ENCODE measurements around the gene NELFB. TPM values are rescaled to one million over a fixed set of nuclear protein-coding genes. Genes with fewer than 3 reads are reported as not detected.

The NELFB gene
- polyA plus RNA-seq, 3 donors, result 17.3 to 44.2 (median 18.8) TPM

DNA sequence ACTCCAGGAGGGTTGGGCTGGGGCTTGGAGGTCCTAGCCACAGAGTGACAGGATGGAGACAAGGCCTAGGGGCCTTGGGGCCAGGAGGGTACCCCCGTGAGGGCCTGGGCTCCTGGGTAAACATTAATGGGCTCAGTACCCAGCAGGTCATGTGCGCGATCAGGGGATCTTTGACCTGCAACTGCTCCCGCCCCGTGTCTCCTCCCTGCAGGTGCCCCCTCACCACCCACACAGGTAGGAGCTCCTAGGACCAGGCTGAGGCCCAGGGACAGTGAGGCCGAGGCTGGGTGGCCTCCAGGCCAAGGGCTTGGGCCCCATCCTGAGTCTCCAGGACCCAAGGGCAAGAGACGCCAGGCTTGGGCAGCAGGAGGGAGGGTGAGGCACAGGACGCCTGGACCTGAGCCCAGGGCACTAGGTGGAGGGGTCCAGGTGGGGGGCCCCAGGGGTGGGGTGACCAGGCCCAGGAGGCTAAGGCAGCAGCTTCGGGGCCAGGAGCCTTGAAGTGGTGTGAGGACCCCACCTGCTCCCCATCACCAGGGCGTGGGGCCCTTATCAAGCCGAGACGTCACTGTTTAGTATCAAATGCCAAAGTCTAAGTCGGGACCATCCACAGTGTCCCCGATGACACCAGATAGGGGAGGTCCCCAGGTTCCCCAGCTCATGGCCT, 24.3 kb upstream of the NELFB start, which contains the start of gene SLC34A3:
Gene SLC34A3, plus strand, starts transcription at position 197 of the 667 bp plus-strand sequence. CDS start 802 bp downstream, outside the sequence.
- no peak for DNase-seq
- Histone ChIP-seq H4K20me1 (ENCODE audit: insufficient read depth, low read length) (no peaks in the 10 kb centered on the region), H3K79me2 (ENCODE audit: insufficient read depth, low read length) (no peaks in the 10 kb centered on the region), H3K4me1 (ENCODE audit: control insufficient read depth in 1 of 2, insufficient read depth in 2 of 2, low read length in 2 of 2) (no peaks in the 10 kb centered on the region), H3K9ac (ENCODE audit: insufficient read depth, low read length, poor library complexity, severe bottlenecking) (no peak within 1 kb of the TSS), H3K4me2 (replicated peaks; ENCODE audit: extremely low read depth, low read length, poor library complexity, severe bottlenecking) (no peak within 1 kb of the TSS), H3K36me3 (replicated peaks in 1 of 2; ENCODE audit: control insufficient read depth in 1 of 2, insufficient read depth in 2 of 2, low read length in 2 of 2) (no peaks in the 10 kb centered on the region), H3K27ac (ENCODE audit: low read depth in 1 of 2, low read length in 2 of 2) (no peak within 1 kb of the TSS), H3K27me3 (ENCODE audit: control insufficient read depth in 2 of 2, insufficient read depth in 2 of 2, low read length in 2 of 2) (peaks cover 0 to 9% of the 10 kb centered on the region in 2 donors), H3K9me3 (replicated peaks in 1 of 2; ENCODE audit: control insufficient read depth in 1 of 2, insufficient read depth in 1 of 2, low read length in 2 of 2) (no peaks in the 10 kb centered on the region), H3K4me3 (replicated peaks in 1 of 3; ENCODE audit: low read depth in 2 of 3, low read length in 3 of 3) (no peak within 1 kb of the TSS), H2AFZ (ENCODE audit: insufficient read depth, low read depth, low read length, poor library complexity, severe bottlenecking) (no peak within 1 kb of the TSS)
- H3K36me3 Mint-ChIP-seq, result no peaks in the 10 kb centered on the region
- intact Hi-C loops (cut with micrococcal nuclease), result no loop called here
- WGBS (ENCODE audit: insufficient coverage), result 89% methylated on average over 11 of the region's 14 CpGs
- H3K4me1 Mint-ChIP-seq, result peaks cover 2% of the 10 kb centered on the region
- TF ChIP-seq, protein P1, sequence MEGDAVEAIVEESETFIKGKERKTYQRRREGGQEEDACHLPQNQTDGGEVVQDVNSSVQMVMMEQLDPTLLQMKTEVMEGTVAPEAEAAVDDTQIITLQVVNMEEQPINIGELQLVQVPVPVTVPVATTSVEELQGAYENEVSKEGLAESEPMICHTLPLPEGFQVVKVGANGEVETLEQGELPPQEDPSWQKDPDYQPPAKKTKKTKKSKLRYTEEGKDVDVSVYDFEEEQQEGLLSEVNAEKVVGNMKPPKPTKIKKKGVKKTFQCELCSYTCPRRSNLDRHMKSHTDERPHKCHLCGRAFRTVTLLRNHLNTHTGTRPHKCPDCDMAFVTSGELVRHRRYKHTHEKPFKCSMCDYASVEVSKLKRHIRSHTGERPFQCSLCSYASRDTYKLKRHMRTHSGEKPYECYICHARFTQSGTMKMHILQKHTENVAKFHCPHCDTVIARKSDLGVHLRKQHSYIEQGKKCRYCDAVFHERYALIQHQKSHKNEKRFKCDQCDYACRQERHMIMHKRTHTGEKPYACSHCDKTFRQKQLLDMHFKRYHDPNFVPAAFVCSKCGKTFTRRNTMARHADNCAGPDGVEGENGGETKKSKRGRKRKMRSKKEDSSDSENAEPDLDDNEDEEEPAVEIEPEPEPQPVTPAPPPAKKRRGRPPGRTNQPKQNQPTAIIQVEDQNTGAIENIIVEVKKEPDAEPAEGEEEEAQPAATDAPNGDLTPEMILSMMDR (IDR thresholded peaks at IDR 0.05), result no peak
- H3K27me3 Mint-ChIP-seq (ENCODE audit: low read depth in 3 of 3), result peaks cover 2 to 50% (median 12%) of the 10 kb centered on the region in 3 donors
- peaks cover 0 to 4% (median 0%) of the 10 kb centered on the region in 7 donors for H3K9me3 Mint-ChIP-seq
- H3K4me3 Mint-ChIP-seq, result no peak within 1 kb of the TSS
- no peak within 1 kb of the TSS for H3K27ac Mint-ChIP-seq

DNA sequence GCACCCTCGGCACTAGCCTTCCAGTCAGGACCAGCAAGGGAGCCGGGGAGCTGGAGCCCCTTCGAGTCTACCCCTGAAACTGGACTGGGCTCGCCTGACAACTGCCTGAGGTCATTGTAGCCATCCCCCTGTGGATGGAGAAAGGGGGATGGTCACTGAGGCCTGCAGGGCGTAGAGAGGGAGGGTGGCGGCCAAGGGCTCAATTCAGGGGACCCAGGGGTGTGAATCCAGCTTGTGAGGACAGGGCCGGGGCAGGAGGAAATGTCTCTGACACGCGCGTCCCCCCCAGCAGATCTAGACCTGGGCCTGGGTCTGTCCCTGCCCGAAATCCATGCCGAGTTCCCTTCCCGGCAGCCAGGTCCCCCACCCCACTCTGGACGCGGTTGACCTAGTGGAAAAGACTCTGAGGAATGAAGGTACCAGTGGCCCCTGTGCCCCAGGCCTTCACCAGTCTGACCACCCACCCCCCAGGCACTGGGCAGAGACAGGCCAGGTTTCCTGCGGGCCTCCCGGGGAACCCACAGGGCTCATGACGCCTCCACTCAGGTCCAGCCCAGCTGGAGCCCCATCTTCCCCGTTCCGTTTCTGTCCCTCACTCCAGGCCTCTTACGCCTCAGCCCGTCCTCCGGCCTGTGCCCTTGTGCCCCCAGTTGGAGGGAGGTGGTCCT, 23.6 kb upstream of the NELFB start:
- no peak for DNase-seq
- H3K4me3 ChIP-seq (replicated peaks in 1 of 3; ENCODE audit: low read depth in 2 of 3, low read length in 3 of 3), result no peak overlapping the region
- Mint-ChIP-seq H3K9me3 (peaks cover 0 to 4% (median 0%) of the 10 kb centered on the region in 7 donors), H3K27ac (no peak overlapping the region), H3K36me3 (no peaks in the 10 kb centered on the region), H3K4me1 (peaks cover 4% of the 10 kb centered on the region), H3K4me3 (no peak overlapping the region), H3K27me3 (ENCODE audit: low read depth in 3 of 3) (peaks cover 2 to 47% (median 10%) of the 10 kb centered on the region in 3 donors)
- no peaks in the 10 kb centered on the region for H4K20me1 ChIP-seq (ENCODE audit: insufficient read depth, low read length)
- H3K27ac ChIP-seq (ENCODE audit: low read depth in 1 of 2, low read length in 2 of 2), result no peak overlapping the region
- peaks cover 0 to 9% of the 10 kb centered on the region in 2 donors for H3K27me3 ChIP-seq (ENCODE audit: control insufficient read depth in 2 of 2, insufficient read depth in 2 of 2, low read length in 2 of 2)
- H3K36me3 ChIP-seq (replicated peaks in 1 of 2; ENCODE audit: control insufficient read depth in 1 of 2, insufficient read depth in 2 of 2, low read length in 2 of 2), result no peaks in the 10 kb centered on the region
- H3K4me1 ChIP-seq (ENCODE audit: control insufficient read depth in 1 of 2, insufficient read depth in 2 of 2, low read length in 2 of 2), result peaks cover 5 to 6% of the 10 kb centered on the region in 2 donors
- no peak overlapping the region for H3K9ac ChIP-seq (ENCODE audit: insufficient read depth, low read length, poor library complexity, severe bottlenecking)
- 92% methylated on average over 16 of the region's 23 CpGs for WGBS (ENCODE audit: insufficient coverage)
- TF ChIP-seq, protein P1 (IDR thresholded peaks at IDR 0.05), result no peak
- intact Hi-C loops (cut with micrococcal nuclease), result no loop called here
- no peaks in the 10 kb centered on the region for H3K79me2 ChIP-seq (ENCODE audit: insufficient read depth, low read length)
- H3K4me2 ChIP-seq (replicated peaks; ENCODE audit: extremely low read depth, low read length, poor library complexity, severe bottlenecking), result no peak overlapping the region
- no peak overlapping the region for H2AFZ ChIP-seq (ENCODE audit: insufficient read depth, low read depth, low read length, poor library complexity, severe bottlenecking)
- no peaks in the 10 kb centered on the region for H3K9me3 ChIP-seq (replicated peaks in 1 of 2; ENCODE audit: control insufficient read depth in 1 of 2, insufficient read depth in 1 of 2, low read length in 2 of 2)
